IPS DF 4.7 (cell line): ENCODE data around the gene ARHGAP12.
"Not testable (repeated sequence)": the region's sequence is repeated elsewhere in the genome, so short reads cannot be mapped to it uniquely, and the experiment has no call there.

ENCODE experiments used
- DNase-seq: peaks from one replicate; pipeline ENCODE4 v3.0.0-alpha.2; 2013; ENCODE audit warnings: low spot score; ENCODE audit errors: extremely low read depth

ARHGAP12 gene, protein sequence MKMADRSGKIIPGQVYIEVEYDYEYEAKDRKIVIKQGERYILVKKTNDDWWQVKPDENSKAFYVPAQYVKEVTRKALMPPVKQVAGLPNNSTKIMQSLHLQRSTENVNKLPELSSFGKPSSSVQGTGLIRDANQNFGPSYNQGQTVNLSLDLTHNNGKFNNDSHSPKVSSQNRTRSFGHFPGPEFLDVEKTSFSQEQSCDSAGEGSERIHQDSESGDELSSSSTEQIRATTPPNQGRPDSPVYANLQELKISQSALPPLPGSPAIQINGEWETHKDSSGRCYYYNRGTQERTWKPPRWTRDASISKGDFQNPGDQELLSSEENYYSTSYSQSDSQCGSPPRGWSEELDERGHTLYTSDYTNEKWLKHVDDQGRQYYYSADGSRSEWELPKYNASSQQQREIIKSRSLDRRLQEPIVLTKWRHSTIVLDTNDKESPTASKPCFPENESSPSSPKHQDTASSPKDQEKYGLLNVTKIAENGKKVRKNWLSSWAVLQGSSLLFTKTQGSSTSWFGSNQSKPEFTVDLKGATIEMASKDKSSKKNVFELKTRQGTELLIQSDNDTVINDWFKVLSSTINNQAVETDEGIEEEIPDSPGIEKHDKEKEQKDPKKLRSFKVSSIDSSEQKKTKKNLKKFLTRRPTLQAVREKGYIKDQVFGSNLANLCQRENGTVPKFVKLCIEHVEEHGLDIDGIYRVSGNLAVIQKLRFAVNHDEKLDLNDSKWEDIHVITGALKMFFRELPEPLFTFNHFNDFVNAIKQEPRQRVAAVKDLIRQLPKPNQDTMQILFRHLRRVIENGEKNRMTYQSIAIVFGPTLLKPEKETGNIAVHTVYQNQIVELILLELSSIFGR

DNA sequence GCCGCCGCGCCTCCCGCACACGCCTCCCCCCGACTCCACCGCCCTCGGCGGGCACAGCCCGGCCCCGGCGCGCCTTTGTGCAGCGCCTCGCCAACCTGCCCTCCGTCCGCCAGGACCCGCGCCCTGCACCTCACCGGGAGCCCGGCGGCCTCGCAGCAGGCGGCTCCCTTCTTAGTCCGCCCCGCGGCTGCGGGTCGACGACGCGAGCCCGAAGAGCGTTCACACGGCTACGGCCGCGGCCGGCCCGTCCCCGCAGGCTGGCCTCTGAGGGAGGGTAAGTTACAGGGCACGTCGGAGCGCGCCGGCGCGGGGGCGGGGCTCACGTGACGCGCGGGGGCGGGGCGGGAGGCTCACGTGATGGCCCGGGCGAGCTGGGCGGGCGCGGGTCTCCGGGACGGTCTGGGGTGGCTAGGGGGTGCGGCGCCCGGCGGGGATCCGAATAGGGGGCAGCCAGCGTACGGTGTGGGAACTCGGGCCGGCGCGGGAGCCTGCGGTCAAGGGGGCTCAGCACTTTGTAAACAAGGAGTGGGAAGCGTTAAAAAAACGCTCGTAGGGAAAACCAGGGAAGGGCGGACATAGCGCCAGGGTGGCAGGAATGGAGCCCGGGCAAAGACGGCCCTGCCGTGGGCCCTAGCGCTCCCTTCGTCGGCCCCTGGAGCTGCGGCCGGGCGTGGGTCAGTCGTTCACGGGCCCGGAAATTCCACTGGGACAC, at the start of gene ARHGAP12:
Gene ARHGAP12, minus strand, starts transcription at position 283 of the 712 bp plus-strand sequence. CDS start 19,976 bp downstream, outside the sequence.
- DNase-seq: no peak

DNA sequence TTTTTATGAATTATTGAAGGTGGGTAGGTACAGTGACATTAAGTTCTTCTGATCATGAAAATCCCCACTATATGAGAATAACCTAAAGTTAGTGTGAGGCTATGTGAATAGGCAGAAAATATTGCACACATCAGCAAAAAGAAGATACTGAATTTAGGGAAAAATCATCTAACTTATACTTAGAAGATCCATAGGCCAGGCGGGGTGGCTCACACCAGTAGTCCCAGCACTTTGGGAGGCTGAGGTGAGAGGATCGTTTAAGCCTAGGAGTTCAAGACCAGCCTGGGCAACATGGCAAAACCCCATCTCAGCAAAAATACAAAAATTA, 49.5 kb upstream of the ARHGAP12 start:
- DNase-seq: no peak

GRCh38 chr10:31977440-31978155, 49.0 kb upstream of the ARHGAP12 start:
- DNase-seq: no peak

- DNase-seq: no peak
Observed at GRCh38 chr10:31975157-31975765, 46.6 kb upstream of the ARHGAP12 start.

- DNase-seq: no peak
Observed at GRCh38 chr10:31974434-31975124, 45.9 kb upstream of the ARHGAP12 start.

DNA sequence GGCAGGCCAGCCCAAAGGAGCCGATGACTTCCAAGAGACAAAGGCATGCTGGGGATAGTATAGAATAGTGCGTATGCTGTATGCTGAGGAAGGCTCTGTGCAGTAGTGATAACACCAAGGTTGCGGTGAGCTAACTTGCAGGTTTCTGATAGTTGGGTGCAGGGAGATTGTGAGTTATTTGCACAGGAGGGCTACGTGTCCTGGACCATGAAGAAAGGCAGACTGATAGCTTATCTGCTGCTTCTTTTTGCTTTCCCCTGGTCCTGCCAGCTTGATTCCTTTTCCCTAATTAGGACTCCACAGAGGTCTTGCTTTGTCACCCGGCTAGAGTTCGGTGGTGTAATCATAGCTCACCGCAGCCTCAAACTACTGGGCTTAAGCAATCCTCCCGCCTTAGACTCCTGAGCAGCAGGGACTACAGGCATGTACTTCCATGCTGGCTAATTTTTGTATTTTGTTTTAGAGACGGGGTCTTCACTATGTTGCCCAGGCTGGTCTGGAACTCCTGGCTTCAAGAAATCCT, 43.9 kb upstream of the ARHGAP12 start:
- no peak for DNase-seq

- not testable (repeated sequence) for DNase-seq
Observed at GRCh38 chr10:31969847-31970246, 41.2 kb upstream of the ARHGAP12 start.

DNA sequence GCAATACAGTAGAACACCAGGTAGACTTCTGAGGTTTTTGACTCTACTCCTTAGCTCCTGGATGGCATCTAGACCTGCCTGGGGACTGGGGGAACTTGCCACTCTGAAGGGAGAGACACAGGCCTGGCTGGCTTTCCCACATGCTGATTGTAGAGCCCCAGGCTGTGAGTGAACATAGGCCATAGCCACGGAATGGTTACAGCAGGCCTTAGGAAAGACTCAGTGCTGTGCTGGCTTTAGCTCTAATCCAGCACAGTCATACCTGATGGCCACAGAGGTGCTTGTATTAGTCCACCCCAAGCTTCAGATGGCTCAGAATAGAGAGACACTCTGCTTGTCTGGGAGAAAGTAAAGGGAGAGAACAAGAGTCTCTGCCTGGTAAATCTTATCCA, 35.0 kb upstream of the ARHGAP12 start:
- no peak for DNase-seq

- no peak for DNase-seq
Observed at GRCh38 chr10:31962826-31963588, 34.4 kb upstream of the ARHGAP12 start.

DNA sequence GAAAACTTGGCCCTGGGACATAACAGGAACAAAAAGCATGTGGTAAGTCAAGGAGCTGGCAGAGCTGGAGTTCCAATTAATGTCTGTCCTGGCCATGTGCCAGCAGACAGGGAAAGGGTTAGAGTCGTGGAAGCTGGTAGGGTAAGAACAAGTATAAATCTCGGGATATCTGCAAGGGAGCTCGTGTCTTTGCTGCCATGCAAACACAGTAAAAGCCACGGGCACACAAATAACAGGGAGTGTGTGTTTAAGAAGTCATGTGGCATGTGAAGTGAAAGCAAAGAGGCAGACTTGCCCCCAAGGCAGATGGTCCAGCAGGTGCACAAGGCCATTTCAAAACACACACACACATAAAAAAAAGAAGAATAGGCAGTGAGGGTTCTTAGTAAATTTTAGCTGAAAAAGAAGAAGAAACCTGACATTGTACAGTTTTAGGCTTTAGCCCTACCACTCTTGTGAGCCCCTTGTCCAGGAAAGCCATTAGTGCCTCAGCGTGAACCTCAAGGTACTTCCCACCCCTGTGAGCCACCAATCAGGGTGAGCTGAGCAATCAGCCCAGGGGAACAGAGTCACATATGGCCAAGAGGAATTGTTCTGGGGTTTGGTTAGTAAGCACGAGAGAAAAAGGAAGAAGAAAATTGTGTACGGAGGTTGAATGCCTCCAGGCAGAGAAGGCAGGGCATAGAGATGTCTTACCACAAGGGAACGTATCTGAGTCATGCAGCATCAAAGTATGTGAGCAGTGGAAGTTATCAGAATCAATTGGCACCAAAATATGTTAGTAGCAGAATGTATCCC, 32.8 kb upstream of the ARHGAP12 start:
- DNase-seq: no peak

GRCh38 chr10:31959461-31960173, 31.0 kb upstream of the ARHGAP12 start:
- no peak for DNase-seq

- no peak for DNase-seq
Observed at GRCh38 chr10:31958856-31959255, 30.2 kb upstream of the ARHGAP12 start.

DNA sequence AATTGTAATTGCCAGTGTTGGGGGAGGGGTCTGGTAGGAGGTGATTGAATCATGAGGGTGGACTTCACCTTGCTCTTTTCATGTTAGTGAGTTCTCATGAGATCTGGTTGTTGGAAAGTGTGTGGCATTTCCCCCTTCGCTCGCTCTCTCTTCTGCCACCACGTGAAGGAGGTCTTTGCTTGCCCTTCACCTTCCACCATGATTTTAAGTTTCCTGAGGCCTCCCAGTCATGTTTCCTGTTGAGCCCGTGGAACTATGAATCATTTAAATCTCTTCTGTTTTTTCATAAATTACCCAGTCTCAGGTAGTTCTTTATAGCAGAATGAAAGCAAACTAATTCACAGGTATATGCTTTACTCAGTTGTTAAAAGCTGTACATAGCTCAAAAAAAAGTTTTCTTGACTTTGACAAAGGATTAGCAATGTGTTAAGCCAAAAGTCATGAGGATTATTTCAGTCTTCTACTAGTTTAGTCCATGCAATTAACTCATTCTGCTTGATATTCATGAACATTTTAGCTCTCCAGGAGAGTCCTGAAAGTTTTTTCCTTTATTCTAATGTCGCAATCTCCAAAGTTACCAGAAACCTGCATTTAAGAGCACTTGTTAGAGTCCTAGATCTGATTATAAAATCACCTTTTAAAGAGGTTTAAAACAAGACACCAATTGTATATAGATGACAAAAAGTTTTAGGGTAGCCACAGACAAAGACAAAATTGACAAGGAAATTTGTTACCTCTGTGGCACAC, 27.7 kb upstream of the ARHGAP12 start:
- DNase-seq: no peak

DNA sequence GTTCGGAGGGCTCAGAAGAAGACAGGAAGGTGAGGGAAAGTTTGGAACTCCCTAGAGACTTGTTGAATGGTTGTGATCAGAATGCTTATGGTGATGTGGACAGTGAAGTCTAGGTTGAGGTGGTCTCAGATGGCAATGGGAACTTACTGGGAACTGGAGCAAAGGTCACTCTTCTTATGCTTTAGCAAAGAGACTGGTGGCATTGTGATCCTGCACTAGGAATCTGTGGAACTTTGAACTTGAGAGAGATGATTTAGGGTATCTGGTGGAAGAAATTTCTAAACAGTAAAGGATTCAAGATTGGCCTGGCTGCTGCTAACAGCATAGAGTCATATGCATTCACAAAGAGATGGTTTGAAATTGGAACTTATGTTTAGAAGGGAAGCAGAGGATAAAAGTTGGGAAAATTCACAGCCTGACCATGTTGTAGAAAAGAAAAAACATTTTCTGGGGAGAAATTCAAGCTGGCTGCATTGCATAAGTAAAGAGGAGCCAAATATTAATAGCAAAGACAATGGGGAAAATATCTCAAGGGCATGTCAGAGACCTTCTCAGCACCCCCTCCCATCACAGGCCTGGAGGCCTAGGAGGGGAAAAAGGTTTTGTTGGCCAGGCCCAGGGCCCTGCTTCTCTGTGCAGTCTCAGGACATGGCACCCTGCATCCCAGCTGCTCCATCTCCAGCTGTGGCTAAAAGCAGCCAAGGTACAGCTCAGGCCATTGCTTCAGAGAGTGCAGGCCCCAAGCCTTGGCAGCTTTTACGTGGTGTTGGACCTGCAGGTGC, 26.0 kb upstream of the ARHGAP12 start:
- no peak for DNase-seq

DNA sequence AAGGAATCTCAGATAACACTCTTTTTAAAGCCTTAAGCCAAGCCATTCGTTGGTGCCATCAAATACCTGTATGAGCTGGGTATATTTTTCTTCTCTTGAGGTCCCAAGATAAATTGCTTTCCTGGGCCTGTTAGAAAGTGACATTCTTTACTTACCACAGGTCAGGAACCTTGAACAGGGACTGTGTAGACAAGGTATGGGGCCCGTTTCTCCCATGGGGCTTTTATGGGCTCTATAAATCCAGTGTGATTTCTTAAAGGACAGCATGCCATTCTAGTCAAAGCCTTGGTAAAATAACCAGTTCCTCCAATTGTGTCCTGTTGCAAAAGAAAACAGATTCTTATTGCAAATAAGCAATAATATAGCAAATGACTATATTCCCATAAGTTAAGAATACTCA, 24.8 kb upstream of the ARHGAP12 start:
- no peak for DNase-seq

DNA sequence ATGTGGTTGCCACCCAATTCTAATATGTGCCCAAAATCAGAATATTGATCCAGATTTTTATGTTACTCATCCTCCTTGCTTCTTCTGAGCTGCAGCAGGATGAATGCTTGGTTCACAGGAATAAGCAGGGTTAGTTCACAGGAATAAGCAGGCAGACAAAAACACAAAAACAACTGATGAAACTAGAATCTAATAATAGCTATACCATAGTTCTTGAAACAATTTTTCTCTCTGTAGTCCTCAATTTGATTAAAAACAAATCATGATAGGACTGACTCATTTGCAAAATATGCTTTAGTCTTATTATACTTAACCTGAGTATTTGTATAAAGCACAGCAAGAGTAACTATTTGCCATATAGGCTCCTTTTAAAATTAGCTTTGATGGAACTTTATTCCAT, 24.4 kb upstream of the ARHGAP12 start:
- DNase-seq: no peak
